HepG2 (cell line): ENCODE results near the gene DDR1. TPM values are rescaled to one million over a fixed set of nuclear protein-coding genes. Genes with fewer than 3 reads are reported as not detected.
"Not testable (repeated sequence)": the region's sequence is repeated elsewhere in the genome, so short reads cannot be mapped to it uniquely, and the experiment has no call there.

Experiments used
- ATAC-seq: fragments of 200-7000 bp; cut with Tn5 transposase; 3 replicates; pipeline ENCODE4 v1.9.1; 2020; ENCODE audit warnings: mild to moderate bottlenecking, moderate library complexity
- BruUV-seq: library from RNA; stranded (reverse); fragments of 400-500 nt; replicated peaks from 2 replicates; lab custom pipeline; 2021; lab: Mats Ljungman, UMichigan
- CTCF ChIA-PET: fragments of 300-600 bp; formaldehyde crosslinking; extraction: SDS; loops from one replicate; lab custom pipeline; 2021; ENCODE audit warnings: low total read pairs, inconsistent platforms, low intra/inter-chr PET ratio; lab: Yijun Ruan, JAX
- POLR2A ChIA-PET: fragments of 350-600 bp; sonication (Branson Sonifier 250); formaldehyde crosslinking; loops from one replicate; lab custom pipeline; 2020; ENCODE audit warnings: antibody characterized with exemption, inconsistent platforms; lab: Yijun Ruan, JAX
- DNase-seq: peaks from one replicate; pipeline ENCODE4 v3.0.0-alpha.2; 2015; ENCODE audit warnings: low spot score
- FAIRE-seq: peaks from 3 replicates; lab custom pipeline; 2011; peaks lifted over from hg19 to GRCh38; lab: Jason Lieb, UNC
- H2AFZ ChIP-seq: one replicate; pipeline ENCODE4 v1.6.1; 2011; ENCODE audit warnings: low read length, inconsistent platforms
- H3K27ac ChIP-seq: fragments of 300-600 bp; 3 replicates; pipeline ENCODE4 v1.8.0; 2011; ENCODE audit warnings: mixed run types, mild to moderate bottlenecking, mixed read lengths, low read length, inconsistent platforms; ENCODE audit not compliant: insufficient read depth; ENCODE audit errors: extremely low read length
- H3K27me3 ChIP-seq, 2 experiments: fragments of 200-600 bp in 1 of 2; 2 replicates in 1 of 2; 3 replicates in 1 of 2; pipeline versions ENCODE4 v1.6.0 to v1.8.0; 2011; ENCODE audit warnings: low read length in 2 of 2, mild to moderate bottlenecking in 2 of 2, moderate library complexity in 2 of 2, inconsistent platforms in 1 of 2; ENCODE audit not compliant: insufficient read depth in 2 of 2, control insufficient read depth in 1 of 2
- H3K36me3 ChIP-seq, 2 experiments: fragments of 200-600 bp in 1 of 2; replicated peaks in 1 of 2; 2 replicates in 1 of 2; 3 replicates in 1 of 2; pipeline versions ENCODE4 v1.5.1 to v1.8.0; 2011; ENCODE audit warnings: low read length in 2 of 2, inconsistent platforms in 1 of 2; ENCODE audit not compliant: insufficient read depth in 2 of 2, control insufficient read depth in 1 of 2
- H3K4me1 ChIP-seq: 2 replicates; pipeline ENCODE4 v1.5.1; 2012; ENCODE audit warnings: low read length, inconsistent platforms; ENCODE audit not compliant: insufficient read depth
- H3K4me2 ChIP-seq: 2 replicates; pipeline ENCODE4 v1.6.0; 2011; ENCODE audit warnings: low read depth, low read length, inconsistent platforms
- H3K4me3 ChIP-seq, 3 experiments: fragments of 200-600 bp in 1 of 3; sonication (generic), shearing (Covaris generic) in 1 of 3; replicated peaks in 1 of 3; 2 replicates each; pipeline ENCODE4 v1.5.1; 2011 to 2016; ENCODE audit warnings: low read length in 3 of 3, inconsistent platforms in 2 of 3, low read depth in 2 of 3, mild to moderate bottlenecking in 2 of 3, control low read depth in 1 of 3, mixed read lengths in 1 of 3; ENCODE audit not compliant: insufficient read depth in 1 of 3
- H3K79me2 ChIP-seq: one replicate; pipeline ENCODE4 v1.6.1; 2011; ENCODE audit warnings: low read length, inconsistent platforms; ENCODE audit not compliant: insufficient read depth
- H3K9ac ChIP-seq: 2 replicates; pipeline ENCODE4 v1.6.0; 2011; ENCODE audit warnings: mild to moderate bottlenecking, low read depth, low read length, inconsistent platforms; ENCODE audit not compliant: insufficient read depth
- H3K9me3 ChIP-seq: 2 replicates; pipeline ENCODE4 v1.5.1; 2012; ENCODE audit warnings: mild to moderate bottlenecking, low read length
- H4K20me1 ChIP-seq: 2 replicates; pipeline ENCODE4 v1.6.0; 2011; ENCODE audit warnings: inconsistent platforms, mild to moderate bottlenecking, low read length, moderate library complexity; ENCODE audit not compliant: insufficient read depth
- MBD4 ChIP-seq: IDR thresholded peaks from 2 replicates; pipeline ENCODE4 v1.6.1; 2012; ENCODE audit warnings: low read length, inconsistent platforms, borderline replicate concordance
- PAWR ChIP-seq: sonication (generic); formaldehyde crosslinking; IDR thresholded peaks from 2 replicates; pipeline ENCODE4 v1.4.0; 2020; ENCODE audit warnings: missing genetic modification reagents, mild to moderate bottlenecking, borderline replicate concordance
- RFXANK ChIP-seq: IDR thresholded peaks from 2 replicates; pipeline ENCODE4 v1.6.1; 2016
- SAP130 ChIP-seq: IDR thresholded peaks from 2 replicates; pipeline ENCODE4 v1.6.1; 2016; ENCODE audit warnings: low read depth
- ZNF280D ChIP-seq: sonication (generic); formaldehyde crosslinking; IDR thresholded peaks from 2 replicates; pipeline ENCODE4 v1.5.1; 2020; ENCODE audit warnings: mild to moderate bottlenecking, missing genetic modification reagents
- WGBS: methylation state at CpG from one replicate; pipeline ENCODE4 v1.1.6; 2017; ENCODE audit warnings: low lambda C conversion rate; 5-methylcytosine and 5-hydroxymethylcytosine counted together
- in situ Hi-C: cut with HindIII; loops from 2 replicates; pipeline ENCODE4 v1.10.0; 2017; ENCODE audit warnings: low pct_unique_long_range_greater_than_20kb; ENCODE audit not compliant: extremely low pct_ligation_motif_present
- intact Hi-C: fragments of 100-400 bp; cut with micrococcal nuclease; formaldehyde crosslinking; loops from one replicate; pipeline ENCODE4 v1.10.0; 2022; ENCODE audit not compliant: unreplicated experiment
- polyA plus RNA-seq, 8 experiments: library from polyadenylated mRNA; depleted of rRNA in 3 of 8; stranded (reverse) in 7 of 8; unstranded in 1 of 8; fragments of >200 nt; fragmentation: Illumina TruSeq in 4 of 8; extraction: Trizol in 4 of 8; gene quantifications; 2 replicates each; pipeline versions ENCODE4 v1.2.1 to v1.2.3, GENCODE V29; 2011 to 2016; ENCODE audit warnings: low read depth in 4 of 8, missing spikeins in 1 of 8, mixed read lengths in 1 of 8; ENCODE audit not compliant: insufficient read depth in 1 of 8
- total RNA-seq, 5 experiments: library from RNA; depleted of rRNA; stranded (reverse); fragments of >200 nt; fragmentation: Illumina TruSeq; extraction: Trizol; gene quantifications; 2 replicates each; pipeline ENCODE4 v1.2.3, GENCODE V29; 2016; ENCODE audit warnings: low read depth in 1 of 5
- TF ChIP-seq, protein P1 (sequence below): IDR thresholded peaks from 2 replicates; pipeline ENCODE4 v1.6.1; 2016; ENCODE audit warnings: control low read depth

Gene DDR1
- total and polyA plus RNA-seq, 2 of the 13 experiments (the other 11 are each of a cell fraction or from before 2014, with no cell fraction given) = 16.7 to 20.2 TPM

- TF ChIP-seq ZNF280D (CRISPR knock-in tag) (no peak), MBD4 (no peak), SAP130 (CRISPR knock-in tag) (no peak), RFXANK (CRISPR knock-in tag) (no peak), PAWR (no peak)
- TF ChIP-seq, protein P1, sequence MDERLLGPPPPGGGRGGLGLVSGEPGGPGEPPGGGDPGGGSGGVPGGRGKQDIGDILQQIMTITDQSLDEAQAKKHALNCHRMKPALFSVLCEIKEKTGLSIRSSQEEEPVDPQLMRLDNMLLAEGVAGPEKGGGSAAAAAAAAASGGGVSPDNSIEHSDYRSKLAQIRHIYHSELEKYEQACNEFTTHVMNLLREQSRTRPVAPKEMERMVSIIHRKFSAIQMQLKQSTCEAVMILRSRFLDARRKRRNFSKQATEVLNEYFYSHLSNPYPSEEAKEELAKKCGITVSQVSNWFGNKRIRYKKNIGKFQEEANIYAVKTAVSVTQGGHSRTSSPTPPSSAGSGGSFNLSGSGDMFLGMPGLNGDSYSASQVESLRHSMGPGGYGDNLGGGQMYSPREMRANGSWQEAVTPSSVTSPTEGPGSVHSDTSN (CRISPR knock-in tag) = no peak
These were observed 38.1 kb downstream of the DDR1 start (continued) for GRCh38 chr6:30922447-30922852.

DNA sequence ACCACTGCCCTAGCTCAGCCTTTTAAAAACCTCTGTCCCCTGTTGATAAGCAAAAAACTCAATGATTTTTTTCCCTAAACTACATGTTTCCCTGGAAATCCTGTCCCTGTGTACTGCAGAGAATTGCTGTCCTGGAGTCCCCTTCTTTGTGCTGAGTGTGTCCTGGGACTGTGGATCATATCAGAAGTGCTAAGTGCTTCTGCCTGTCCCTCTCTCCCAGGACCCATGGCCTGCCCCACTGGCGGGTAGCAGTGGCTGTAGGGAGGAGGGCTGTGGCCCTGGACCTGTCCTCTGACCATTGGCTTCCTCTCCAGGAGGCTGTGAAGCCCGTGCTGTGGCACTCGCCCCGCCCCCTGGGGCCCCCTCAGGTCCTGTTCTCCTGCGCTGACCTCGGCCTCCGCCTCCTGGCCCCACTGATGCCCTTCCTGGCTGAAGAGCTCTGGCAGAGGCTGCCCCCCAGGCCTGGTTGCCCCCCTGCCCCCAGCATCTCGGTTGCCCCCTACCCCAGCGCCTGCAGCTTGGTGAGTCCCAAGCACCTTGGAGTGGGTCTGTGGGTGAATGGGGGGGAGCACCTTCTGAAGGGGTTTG, 39.8 kb downstream of the DDR1 start:
- in situ Hi-C loops, H3K4me2 ChIP-seq, H2AFZ ChIP-seq, DNase-seq, H3K4me1 ChIP-seq, CTCF ChIA-PET, H3K27me3 ChIP-seq, POLR2A ChIA-PET, intact Hi-C loops, BruUV-seq, H3K4me3 ChIP-seq, ATAC-seq, FAIRE-seq, H3K79me2 ChIP-seq, H3K9ac ChIP-seq, H4K20me1 ChIP-seq, H3K9me3 ChIP-seq, H3K27ac ChIP-seq: not testable (repeated sequence)
- peaks cover 36 to 66% of the 10 kb centered on the region in 2 experiments for H3K36me3 ChIP-seq
- WGBS = 95% methylated on average over 8 of the region's 9 CpGs
